ENCODE measurements around the gene TULP1. TPM values are rescaled to one million over a fixed set of nuclear protein-coding genes. Genes with fewer than 3 reads are reported as not detected.

The TULP1 gene
- total RNA-seq, 4 donors from 2014 or later: 0.72 to 0.83 TPM; not detected in 2

DNA sequence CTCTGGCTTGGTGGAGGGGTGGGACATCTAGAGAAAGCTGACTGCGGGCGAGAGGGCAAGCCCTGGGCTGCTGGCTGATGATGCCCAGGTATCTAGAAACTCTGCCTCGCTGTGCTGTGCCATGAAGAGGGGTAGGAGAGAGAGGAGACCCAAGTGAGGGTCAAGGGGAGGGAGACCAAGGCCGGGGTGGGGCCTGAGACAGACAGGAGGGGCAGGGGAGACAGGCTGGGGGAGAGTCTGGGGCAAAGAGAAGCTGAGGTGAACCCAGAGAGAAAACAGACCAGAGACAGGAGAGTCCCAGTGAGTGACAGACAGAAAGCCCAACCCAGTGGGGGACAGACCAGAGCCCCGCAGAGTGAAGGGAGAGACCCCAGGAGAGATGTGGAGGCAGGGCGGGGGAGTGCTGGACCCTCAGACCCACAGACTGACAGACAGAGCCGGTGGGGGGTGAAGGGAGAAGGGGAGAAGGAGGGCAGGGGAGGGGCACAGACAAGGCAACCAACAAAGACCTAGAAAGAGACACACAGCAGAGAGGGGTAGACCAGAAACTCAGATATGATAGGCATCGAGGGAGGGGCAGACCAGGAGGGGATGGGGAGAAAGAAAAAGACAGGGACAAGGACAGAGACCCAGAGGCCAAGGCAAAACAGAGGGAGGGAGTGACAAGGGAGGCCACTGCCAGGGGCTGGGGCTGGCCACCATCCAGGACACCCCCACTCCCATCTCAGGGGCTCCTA is 21.7 kb downstream of the TULP1 start:
- no peak for TF ChIP-seq CTCF (IDR thresholded peaks at IDR 0.05)
- TF ChIP-seq POLR2A (IDR thresholded peaks at IDR 0.05): no peak
- TF ChIP-seq POLR2AphosphoS5 (IDR thresholded peaks at IDR 0.05): no peak
- no peak for TF ChIP-seq EP300 (IDR thresholded peaks at IDR 0.05)
- no peaks in the 10 kb centered on the region for H3K36me3 ChIP-seq
- peak overlapping the region; percentile 95 for H3K27ac ChIP-seq
- WGBS: 50% methylated on average over 8 of the region's 8 CpGs
- DNase-seq (ENCODE audit: low spot score in 2 of 2): no peak
- no peaks in the 10 kb centered on the region for H3K27me3 ChIP-seq
- H3K4me1 ChIP-seq: peaks cover 100% of the 10 kb centered on the region
- H3K9me3 ChIP-seq: no peaks in the 10 kb centered on the region
- peak overlapping the region; percentile 27 for H3K4me3 ChIP-seq

DNA sequence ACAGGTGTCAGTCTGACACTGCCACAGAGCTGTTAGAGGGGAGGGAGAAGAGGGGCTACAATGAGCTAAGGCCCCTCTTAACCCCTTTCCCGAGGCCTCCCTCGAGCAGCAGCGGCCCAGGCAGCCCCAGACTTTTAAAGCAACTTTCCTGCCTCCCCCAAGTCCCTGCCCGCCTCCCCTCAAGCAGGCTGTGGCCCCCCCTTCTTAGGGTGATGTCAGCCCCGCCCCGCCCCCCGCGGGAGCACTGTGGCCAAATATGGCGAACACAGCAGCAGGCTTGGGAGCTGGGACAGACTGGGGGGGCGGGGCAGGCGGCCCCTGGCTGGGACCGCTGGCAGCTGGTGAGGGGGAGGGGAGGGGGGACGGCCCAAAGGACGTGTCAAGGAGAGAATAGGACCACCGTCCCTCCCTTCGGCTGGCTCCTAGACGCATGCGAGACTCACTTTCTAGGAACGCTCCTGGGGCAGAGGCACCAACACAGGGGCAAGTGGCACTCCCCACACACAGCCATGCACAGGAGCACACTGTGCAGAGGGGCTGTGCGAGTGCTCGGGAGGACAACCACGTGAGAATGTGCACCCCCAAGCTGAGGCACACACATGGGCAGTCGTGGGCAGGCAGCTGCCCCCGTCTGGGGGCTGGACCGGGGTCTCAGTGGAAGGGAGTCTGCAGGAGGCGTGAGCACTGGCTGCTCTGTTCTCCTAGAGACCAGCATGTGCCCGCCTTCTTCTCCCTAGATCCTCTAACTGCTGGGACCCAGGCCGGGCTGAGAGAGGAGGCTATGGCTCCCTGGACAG is 22.5 kb downstream of the TULP1 start:
- H3K4me1 ChIP-seq: peaks cover 100% of the 10 kb centered on the region
- 35% methylated on average over 5 of the region's 28 CpGs for WGBS
- peak overlapping the region; percentile 27 for H3K4me3 ChIP-seq
- no peaks in the 10 kb centered on the region for H3K9me3 ChIP-seq
- H3K27ac ChIP-seq: peak overlapping the region; percentile 95
- no peaks in the 10 kb centered on the region for H3K36me3 ChIP-seq
- peak; percentile 42 for TF ChIP-seq EP300 (IDR thresholded peaks at IDR 0.05)
- no peak for TF ChIP-seq POLR2AphosphoS5 (IDR thresholded peaks at IDR 0.05)
- DNase-seq (ENCODE audit: low spot score in 2 of 2): no peak
- no peaks in the 10 kb centered on the region for H3K27me3 ChIP-seq

- no peaks in the 10 kb centered on the region for H3K9me3 ChIP-seq
- TF ChIP-seq CTCF (IDR thresholded peaks at IDR 0.05): no peak
- TF ChIP-seq POLR2A (IDR thresholded peaks at IDR 0.05): no peak
- TF ChIP-seq POLR2AphosphoS5 (IDR thresholded peaks at IDR 0.05): no peak
- no peak for TF ChIP-seq EP300 (IDR thresholded peaks at IDR 0.05)
- no peak overlapping the region for H3K4me3 ChIP-seq
- peaks cover 98% of the 10 kb centered on the region for H3K4me1 ChIP-seq
- 69% methylated on average over 1 of the region's 1 CpG for WGBS
- peak overlapping the region; percentile 95 for H3K27ac ChIP-seq
- no peak for DNase-seq (ENCODE audit: low spot score in 2 of 2)
- H3K27me3 ChIP-seq: no peaks in the 10 kb centered on the region
- H3K36me3 ChIP-seq: peaks cover 5% of the 10 kb centered on the region
Observed at GRCh38 chr6:35489066-35489465, 23.6 kb downstream of the TULP1 start.

DNA sequence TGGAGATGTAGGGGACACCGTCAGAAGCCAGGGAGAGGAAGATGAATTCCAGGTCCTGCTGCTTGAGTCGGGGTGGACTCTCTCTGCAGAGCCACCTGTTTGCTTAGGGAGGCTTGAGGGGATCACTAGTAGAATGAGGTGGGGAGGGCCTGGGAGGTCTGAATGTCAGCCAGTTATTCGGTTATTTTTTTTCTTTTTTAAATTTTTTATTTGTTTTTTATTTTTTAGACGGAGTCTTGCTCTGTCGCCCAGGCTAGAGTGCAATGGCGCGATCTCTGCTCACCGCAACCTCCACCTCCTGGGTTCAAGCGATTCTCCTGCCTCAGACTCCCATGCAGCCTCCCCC is 24.2 kb downstream of the TULP1 start:
- TF ChIP-seq POLR2AphosphoS5 (IDR thresholded peaks at IDR 0.05): no peak
- TF ChIP-seq EP300 (IDR thresholded peaks at IDR 0.05): no peak
- TF ChIP-seq POLR2A (IDR thresholded peaks at IDR 0.05): no peak
- no peak for TF ChIP-seq CTCF (IDR thresholded peaks at IDR 0.05)
- 63% methylated on average over 9 of the region's 9 CpGs for WGBS
- no peak overlapping the region for H3K4me3 ChIP-seq
- no peak for DNase-seq (ENCODE audit: low spot score in 2 of 2)
- H3K9me3 ChIP-seq: no peaks in the 10 kb centered on the region
- no peaks in the 10 kb centered on the region for H3K27me3 ChIP-seq
- peaks cover 92% of the 10 kb centered on the region for H3K4me1 ChIP-seq
- H3K27ac ChIP-seq: peak overlapping the region; percentile 95
- peaks cover 9% of the 10 kb centered on the region for H3K36me3 ChIP-seq

- Histone ChIP-seq H3K27me3 (no peaks in the 10 kb centered on the region), H3K4me3 (no peak overlapping the region), H3K36me3 (peaks cover 13% of the 10 kb centered on the region), H3K4me1 (peaks cover 86% of the 10 kb centered on the region), H3K27ac (peak overlapping the region; percentile 95), H3K9me3 (no peaks in the 10 kb centered on the region)
- 20% methylated on average over 9 of the region's 9 CpGs for whole genome bisulfite sequencing
- TF ChIP-seq POLR2AphosphoS5 (IDR thresholded peaks at IDR 0.05): no peak
- no peak for TF ChIP-seq POLR2A (IDR thresholded peaks at IDR 0.05)
- TF ChIP-seq EP300 (IDR thresholded peaks at IDR 0.05): no peak
- no peak for TF ChIP-seq CTCF (IDR thresholded peaks at IDR 0.05)
- DNase-seq (ENCODE audit: low spot score in 2 of 2): no peak
Observed at GRCh38 chr6:35487658-35488516, 24.8 kb downstream of the TULP1 start.

Data from suprapubic skin (tissue), 4 donors.